NCI-H345 treated with DMSO at 0.1 percent for 48 hours (cell line): ENCODE results near the gene FNDC1.

ENCODE experiments used
- DNase-seq: peaks from one replicate; lab custom pipeline; 2025; ENCODE audit not compliant: unreplicated experiment; lab: John Stamatoyannopoulos, UW

Gene FNDC1

DNA sequence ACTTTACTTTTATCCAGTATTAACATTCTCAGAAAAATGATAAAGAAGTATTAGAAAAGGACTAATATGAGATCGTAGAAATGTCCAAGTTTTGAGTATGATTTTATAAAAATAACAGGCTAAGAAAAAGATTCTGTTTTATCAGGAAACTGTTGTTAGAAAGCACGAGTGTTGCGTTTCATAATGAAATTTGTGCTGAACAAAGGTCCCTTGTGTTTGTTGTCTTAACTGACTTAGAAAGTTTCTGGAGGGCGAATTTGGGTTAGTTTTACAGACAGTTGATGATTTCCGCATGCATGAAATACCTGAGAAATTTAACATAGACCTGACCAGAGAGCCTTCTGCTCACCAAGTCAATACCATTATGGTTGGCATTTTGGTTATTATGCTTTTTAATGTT, 136.0 kb downstream of the FNDC1 start:
- DNase-seq, result no peak

DNA sequence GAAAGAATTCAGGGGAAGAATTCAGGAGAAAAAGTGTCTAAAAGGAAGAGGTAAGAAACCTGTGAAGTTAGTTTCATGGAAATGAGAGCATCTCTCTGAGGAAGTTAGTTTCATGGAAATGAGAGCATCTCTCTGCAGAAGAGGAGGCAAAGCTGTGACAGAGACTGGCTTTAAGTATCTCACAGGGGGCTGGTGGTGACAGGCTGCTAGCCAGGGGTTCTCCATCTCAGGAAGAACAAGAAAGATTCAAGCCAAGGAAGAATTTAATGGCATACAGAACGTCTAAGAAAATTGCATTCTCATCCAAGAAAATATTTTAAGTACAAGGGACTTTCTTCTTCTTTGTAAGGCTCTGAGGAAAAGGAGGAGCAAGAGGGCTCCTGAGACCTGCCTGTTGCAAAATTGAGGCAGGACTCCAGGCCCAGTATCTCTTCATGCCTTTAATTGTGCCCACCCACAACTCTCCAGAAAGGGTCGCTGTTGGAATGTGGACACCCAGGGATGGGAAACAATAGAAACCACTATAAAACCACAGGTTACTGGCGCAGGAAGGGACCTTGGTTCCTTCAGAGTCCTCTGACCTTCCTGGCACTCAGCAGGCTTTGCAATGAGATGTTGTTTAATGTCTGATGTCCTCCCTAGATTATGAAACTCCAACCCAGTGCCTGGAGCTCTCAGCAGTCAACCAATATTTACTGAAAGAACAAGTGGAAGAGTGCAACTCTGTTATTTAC, 136.8 kb downstream of the FNDC1 start:
- DNase-seq, result no peak

DNA sequence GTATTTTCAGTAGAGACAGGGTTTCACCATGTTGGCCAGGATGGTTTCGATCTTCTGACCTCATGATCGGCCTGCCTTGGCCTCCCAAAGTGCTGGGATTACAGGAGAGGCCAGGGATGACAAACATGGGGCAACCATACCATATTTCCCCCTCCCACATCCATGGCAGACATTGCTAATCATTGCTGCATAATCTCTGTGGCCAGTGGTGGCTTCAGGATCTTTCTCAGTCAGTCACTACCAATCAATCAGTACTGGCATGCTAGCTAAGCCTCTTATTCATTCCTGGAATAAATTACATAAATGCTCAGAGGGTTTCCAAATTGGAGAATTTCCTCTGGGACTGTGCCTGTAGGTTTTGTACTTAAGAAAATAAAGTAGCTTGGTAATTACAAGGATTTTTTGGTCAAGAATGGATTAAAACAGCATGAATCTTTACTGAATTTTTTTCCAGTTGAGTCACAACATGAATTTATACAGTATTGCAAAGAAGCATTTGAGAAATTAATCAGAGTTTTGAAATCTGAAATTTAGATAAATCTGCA, 138.1 kb downstream of the FNDC1 start:
- DNase-seq, result no peak

DNA sequence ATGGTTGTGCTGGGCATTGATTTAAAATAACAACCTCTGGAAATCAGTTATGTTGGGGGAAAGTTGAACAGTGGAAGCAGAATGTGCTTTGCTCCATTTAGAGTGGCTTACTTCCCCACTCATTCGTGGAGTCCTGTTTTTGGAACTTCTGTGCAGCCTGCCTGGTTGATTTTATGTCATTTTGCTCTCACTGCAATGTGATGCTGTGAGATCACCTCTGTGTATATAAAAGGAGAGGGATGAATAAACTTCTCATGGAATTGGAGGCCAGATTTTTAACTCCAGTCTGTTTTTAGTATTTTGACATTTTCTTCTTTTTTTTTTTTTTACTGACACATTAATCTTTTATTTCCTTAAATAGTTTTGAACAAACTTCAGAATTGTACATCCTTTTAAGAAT, 139.0 kb downstream of the FNDC1 start:
- no peak for DNase-seq

DNA sequence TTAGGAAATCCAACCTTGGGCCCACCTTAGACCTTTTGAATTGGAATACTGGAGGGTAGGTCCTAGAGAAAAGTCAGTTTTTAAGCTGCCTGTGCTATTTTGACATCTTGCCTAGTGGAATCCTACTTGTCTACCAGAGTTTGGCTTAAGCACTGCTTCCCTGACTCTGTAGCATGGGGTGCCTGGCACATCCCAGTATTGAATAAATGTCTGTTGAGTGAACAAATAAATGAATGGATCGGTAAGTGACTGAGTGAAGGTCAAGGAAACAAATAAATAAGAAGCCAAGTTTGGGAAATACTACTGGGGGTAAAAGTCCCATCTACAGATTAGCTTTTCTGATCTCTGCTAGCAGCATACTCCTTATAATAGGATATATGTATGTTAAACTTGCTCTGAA, 140.5 kb downstream of the FNDC1 start:
- no peak for DNase-seq

DNA sequence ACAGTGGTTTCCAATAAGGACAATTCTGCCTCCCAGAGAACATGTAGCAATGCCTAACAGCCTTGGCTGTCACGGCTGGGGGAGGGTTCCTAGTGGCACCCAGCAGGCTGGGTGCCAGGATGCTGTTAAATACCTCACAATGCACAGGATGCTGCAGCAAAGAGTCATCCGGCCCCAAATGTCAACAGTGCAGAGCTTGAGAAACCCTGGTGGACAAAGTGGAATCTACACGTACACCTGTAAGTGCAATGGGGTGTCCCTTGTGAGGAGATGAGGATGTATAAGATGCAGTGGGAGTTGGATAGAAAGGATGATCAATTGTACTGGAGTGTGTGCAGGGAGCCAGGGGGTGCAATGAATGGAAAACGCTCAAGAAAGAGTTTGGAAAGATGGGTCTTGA, 142.4 kb downstream of the FNDC1 start:
- DNase-seq, result no peak

DNA sequence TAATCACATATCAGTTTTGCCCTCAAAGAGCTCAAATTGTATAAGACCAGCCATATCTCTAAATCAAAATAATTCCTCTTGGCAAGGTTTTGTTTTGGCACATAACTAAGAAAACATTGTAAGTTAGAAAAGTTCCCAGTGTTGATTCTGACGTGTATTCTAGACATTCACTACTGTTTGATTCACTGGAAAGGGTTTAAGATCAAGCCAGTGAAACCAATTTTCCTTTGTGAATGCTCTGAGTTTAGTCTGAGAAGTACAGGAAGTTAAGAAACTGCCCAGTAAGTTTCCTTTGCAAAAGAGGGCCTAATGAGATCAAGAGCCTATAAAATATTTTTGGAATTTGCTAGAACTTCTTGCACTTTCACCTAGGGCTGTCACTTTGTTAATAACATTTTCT, 143.0 kb downstream of the FNDC1 start:
- no peak for DNase-seq

DNA sequence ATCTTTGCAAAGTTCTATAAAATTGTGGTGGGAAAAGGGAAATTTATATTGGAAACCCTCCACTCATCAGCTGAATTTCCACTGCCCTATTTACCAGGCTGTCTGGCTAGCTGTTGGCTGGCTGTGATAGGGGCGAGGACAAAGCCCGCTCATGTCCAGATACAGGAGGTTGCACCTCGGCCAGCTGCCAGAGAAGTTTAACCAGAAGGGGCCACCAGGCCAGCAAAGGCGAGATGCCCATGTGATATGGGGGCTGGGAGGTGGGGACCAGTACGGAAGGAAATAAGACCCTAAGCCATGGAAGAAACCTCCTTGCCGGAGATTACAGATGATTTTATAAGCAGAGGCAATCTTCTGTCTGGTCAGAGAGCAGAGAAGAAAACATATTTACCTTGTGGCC, 143.8 kb downstream of the FNDC1 start:
- DNase-seq, result no peak

DNA sequence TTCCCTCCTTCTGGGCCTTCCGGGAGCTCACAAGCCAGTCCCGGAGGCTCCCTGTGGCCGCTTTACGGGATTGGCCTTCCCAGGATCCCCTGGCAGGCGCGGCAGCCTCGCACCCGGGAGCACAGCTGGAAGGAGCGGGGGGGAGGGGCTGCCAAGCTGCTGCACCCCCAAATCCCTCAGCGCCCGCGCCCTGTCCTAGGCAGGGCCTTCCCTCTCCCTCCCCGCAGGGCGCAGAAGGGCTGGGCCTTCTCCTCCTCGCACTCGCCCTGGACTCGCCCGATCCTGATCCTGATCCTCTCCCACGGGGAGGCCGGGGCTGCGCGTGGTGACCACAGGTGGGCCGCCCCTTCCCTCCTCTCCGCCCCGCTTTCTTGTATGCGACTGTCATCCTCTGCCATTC, 146.4 kb downstream of the FNDC1 start:
- DNase-seq, result no peak

DNA sequence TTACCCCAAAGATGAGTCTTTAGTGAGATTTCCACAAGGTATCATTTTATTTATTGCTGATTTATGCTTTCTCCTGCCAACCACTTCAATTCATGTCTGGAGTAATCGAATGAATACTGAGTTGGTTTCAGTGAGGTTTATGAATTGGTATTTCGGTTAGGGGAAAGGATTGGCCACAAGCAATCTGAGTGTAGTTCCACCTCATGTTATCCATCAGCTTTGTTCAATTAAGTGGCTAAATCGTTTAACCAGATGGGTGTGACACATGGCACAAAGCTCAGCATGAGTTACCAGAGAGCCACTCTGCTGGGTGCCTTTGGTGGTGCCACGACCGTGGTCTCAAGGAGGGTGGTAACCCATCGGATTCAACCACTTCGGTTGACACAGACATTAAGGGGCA, 148.2 kb downstream of the FNDC1 start:
- DNase-seq, result no peak

DNA sequence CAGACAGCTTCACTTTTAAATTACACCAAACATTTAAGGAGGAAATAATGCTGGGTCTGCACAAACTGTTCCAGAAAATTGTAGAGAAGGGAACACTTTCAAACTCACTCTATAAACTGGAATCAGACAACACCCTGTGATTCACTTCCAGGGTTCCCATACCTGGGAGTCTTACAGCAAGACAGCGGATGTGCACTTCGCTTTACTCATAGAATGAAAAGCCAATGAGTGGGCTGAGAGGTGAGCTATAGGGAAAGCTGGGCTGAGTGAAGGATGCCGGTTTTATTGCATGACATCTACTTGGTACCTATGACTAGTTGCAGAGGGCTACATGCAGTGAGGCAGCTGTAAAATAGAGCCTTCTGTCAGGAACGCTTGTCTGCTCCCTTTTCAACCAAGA, 152.1 kb downstream of the FNDC1 start:
- DNase-seq, result no peak
